HCT116 (cell line): ENCODE measurements around the gene CHRNB1. TPM values are rescaled to one million over a fixed set of nuclear protein-coding genes. Genes with fewer than 3 reads are reported as not detected.

ENCODE experiments used
- ATAC-seq: fragments of 200-7000 bp; cut with Tn5 transposase; 2 replicates; pipeline ENCODE4 v1.9.1; 2020; ENCODE audit warnings: mild to moderate bottlenecking, moderate library complexity
- BruUV-seq: library from RNA; stranded (reverse); fragments of 400-500 nt; replicated peaks from 2 replicates; lab custom pipeline; 2021; lab: Mats Ljungman, UMichigan
- CTCF ChIA-PET: fragments of 300-600 bp; sonication (Branson Sonifier 250); formaldehyde crosslinking; loops from one replicate; lab custom pipeline; 2021; ENCODE audit warnings: antibody characterized with exemption; lab: Charles Lee
- POLR2A ChIA-PET: fragments of 300-600, 350-600 bp; sonication (Branson Sonifier 250); formaldehyde crosslinking; loops from one replicate; lab custom pipeline; 2021; ENCODE audit warnings: antibody characterized with exemption; lab: Charles Lee
- RAD21 ChIA-PET, 2 experiments: fragments of 300-600 bp; sonication (Branson Sonifier 250); formaldehyde crosslinking; loops; one replicate each; lab custom pipeline; 2023; ENCODE audit warnings: low total read pairs in 2 of 2; ENCODE audit not compliant: uncharacterized antibody in 2 of 2, unreplicated experiment in 2 of 2, low non-redundant PET in 1 of 2; lab: Charles Lee
- DNase-seq: peaks from one replicate; pipeline ENCODE4 v3.0.0-alpha.2; 2010; ENCODE audit warnings: low read depth, low spot score
- H2AFZ ChIP-seq: fragments of 200-600 bp; shearing (Covaris generic), sonication (generic); 2 replicates; pipeline ENCODE4 v1.6.1; 2017; ENCODE audit warnings: low read depth, mixed run types, mixed read lengths, antibody characterized with exemption, low read length; ENCODE audit not compliant: poor library complexity, severe bottlenecking
- H3K27ac ChIP-seq: 2 replicates; pipeline ENCODE4 v1.5.1; 2012; ENCODE audit warnings: low read depth, low read length
- H3K27me3 ChIP-seq: fragments of 200-600 bp; sonication (generic); 2 replicates; pipeline ENCODE4 v1.6.1; 2016; ENCODE audit warnings: mixed run types, low read length, mixed read lengths; ENCODE audit not compliant: insufficient read depth
- H3K36me3 ChIP-seq, 2 experiments: fragments of 200-500 bp in 1 of 2; fragments of 200-600 bp in 1 of 2; sonication (Bioruptor generic) in 1 of 2; sonication (generic) in 1 of 2; 2 replicates each; pipeline versions ENCODE4 v1.5.1 to v1.6.1; 2014 to 2016; ENCODE audit warnings: low read length in 2 of 2, inconsistent platforms in 1 of 2, mixed read lengths in 1 of 2, mixed run types in 1 of 2; ENCODE audit not compliant: insufficient read depth in 2 of 2, control insufficient read depth in 1 of 2
- H3K4me1 ChIP-seq, 2 experiments: fragments of 200-600 bp in 1 of 2; sonication (generic) in 1 of 2; 2 replicates each; pipeline versions ENCODE4 v1.5.1 to v1.6.1; 2012 to 2017; ENCODE audit warnings: low read length in 2 of 2, inconsistent platforms in 1 of 2, mild to moderate bottlenecking in 1 of 2, mixed read lengths in 1 of 2, mixed run types in 1 of 2, moderate library complexity in 1 of 2; ENCODE audit not compliant: insufficient read depth in 2 of 2, control insufficient read depth in 1 of 2
- H3K4me2 ChIP-seq: fragments of 200-600 bp; sonication (generic); 2 replicates; pipeline ENCODE4 v1.6.1; 2017; ENCODE audit warnings: mixed run types, low read length, mixed read lengths
- H3K4me3 ChIP-seq, 2 experiments: fragments of 200-600 bp in 1 of 2; sonication (generic) in 1 of 2; replicated peaks in 1 of 2; 2 replicates each; pipeline ENCODE4 v1.5.1; 2011 to 2016; ENCODE audit warnings: low read length in 2 of 2, control low read depth in 1 of 2, low read depth in 1 of 2, mild to moderate bottlenecking in 1 of 2, mixed read lengths in 1 of 2, mixed run types in 1 of 2
- H3K79me2 ChIP-seq: fragments of 200-600 bp; sonication (generic); 2 replicates; pipeline ENCODE4 v1.6.1; 2017; ENCODE audit warnings: mild to moderate bottlenecking, mixed run types, low read length, moderate library complexity, mixed read lengths; ENCODE audit not compliant: insufficient read depth
- H3K9ac ChIP-seq: fragments of 200-600 bp; sonication (generic); 2 replicates; pipeline ENCODE4 v1.6.1; 2016; ENCODE audit warnings: low read length, mixed read lengths
- H3K9me2 ChIP-seq: fragments of 200-600 bp; sonication (generic), shearing (Covaris generic); 2 replicates; pipeline ENCODE4 v1.6.1; 2017; ENCODE audit warnings: mixed run types, mild to moderate bottlenecking, moderate library complexity; ENCODE audit not compliant: insufficient read depth
- H3K9me3 ChIP-seq, 2 experiments: fragments of 200-500 bp in 1 of 2; fragments of 200-600 bp in 1 of 2; sonication (Bioruptor generic) in 1 of 2; sonication (generic) in 1 of 2; 2 replicates each; pipeline ENCODE4 v1.6.1; 2014 to 2017; ENCODE audit warnings: low read length in 2 of 2, mixed read lengths in 2 of 2, inconsistent platforms in 1 of 2, low read depth in 1 of 2, mild to moderate bottlenecking in 1 of 2, mixed run types in 1 of 2, moderate library complexity in 1 of 2; ENCODE audit not compliant: control insufficient read depth in 1 of 2, insufficient read depth in 1 of 2
- H4K20me1 ChIP-seq: fragments of 200-600 bp; sonication (generic), shearing (Covaris generic); 2 replicates; pipeline ENCODE4 v1.6.1; 2017; ENCODE audit warnings: mixed run types, mild to moderate bottlenecking, moderate library complexity; ENCODE audit not compliant: insufficient read depth
- ATF3 ChIP-seq: IDR thresholded peaks from 2 replicates; pipeline ENCODE4 v1.6.1; 2012
- CBX3 ChIP-seq: IDR thresholded peaks from 2 replicates; pipeline ENCODE4 v1.6.1; 2012; ENCODE audit warnings: low read depth
- CEBPB ChIP-seq: IDR thresholded peaks from 2 replicates; pipeline ENCODE4 v1.6.1; 2012; ENCODE audit warnings: low read depth
- CTCF ChIP-seq, 3 experiments: fragments of 200-600 bp in 1 of 3; sonication (generic) in 1 of 3; IDR thresholded peaks in 2 of 3; conservative IDR thresholded peaks in 1 of 3; 2 replicates each; pipeline ENCODE4 v1.5.1; 2012 to 2017; ENCODE audit warnings: low read depth in 2 of 3, low read length in 2 of 3, antibody characterized with exemption in 1 of 3, borderline replicate concordance in 1 of 3, control low read depth in 1 of 3, mild to moderate bottlenecking in 1 of 3, mixed read lengths in 1 of 3, mixed run types in 1 of 3, moderate library complexity in 1 of 3; ENCODE audit not compliant: insufficient read depth in 1 of 3
- EGR1 ChIP-seq: IDR thresholded peaks from 2 replicates; pipeline ENCODE4 v1.6.1; 2012; ENCODE audit warnings: low read depth
- ELF1 ChIP-seq: IDR thresholded peaks from 2 replicates; pipeline ENCODE4 v1.6.1; 2012; ENCODE audit warnings: low read depth, borderline replicate concordance
- EZH2phosphoT487 ChIP-seq: fragments of 200-600 bp; IDR thresholded peaks from 2 replicates; pipeline ENCODE4 v1.6.1; 2018; ENCODE audit warnings: antibody characterized with exemption, borderline replicate concordance
- JUND ChIP-seq: IDR thresholded peaks from 2 replicates; pipeline ENCODE4 v1.6.1; 2012
- MAX ChIP-seq: IDR thresholded peaks from 2 replicates; pipeline ENCODE4 v1.6.1; 2012
- POLR2A ChIP-seq: IDR thresholded peaks from 2 replicates; pipeline ENCODE4 v1.7.0; 2011; ENCODE audit warnings: borderline replicate concordance; ENCODE audit not compliant: insufficient read depth, insufficient read length; ENCODE audit errors: extremely low read depth
- POLR2AphosphoS5 ChIP-seq: IDR thresholded peaks from 2 replicates; pipeline ENCODE4 v1.6.1; 2011; ENCODE audit warnings: mild to moderate bottlenecking, low read depth, low read length, moderate library complexity
- RAD21 ChIP-seq: IDR thresholded peaks from 2 replicates; pipeline ENCODE4 v1.6.1; 2012; ENCODE audit warnings: low read depth, mild to moderate bottlenecking
- SIN3A ChIP-seq: IDR thresholded peaks from 2 replicates; pipeline ENCODE4 v1.6.1; 2012; ENCODE audit warnings: low read depth
- SP1 ChIP-seq: IDR thresholded peaks from 2 replicates; pipeline ENCODE4 v1.6.1; 2012; ENCODE audit warnings: low read depth
- SRF ChIP-seq: IDR thresholded peaks from 2 replicates; pipeline ENCODE4 v1.6.1; 2012; ENCODE audit warnings: low read depth
- TCF7L2 ChIP-seq: IDR thresholded peaks from 2 replicates; pipeline ENCODE4 v1.7.0; 2011; ENCODE audit warnings: borderline replicate concordance, inconsistent platforms; ENCODE audit not compliant: insufficient read depth, insufficient read length; ENCODE audit errors: extremely low read depth
- YY1 ChIP-seq: IDR thresholded peaks from 2 replicates; pipeline ENCODE4 v1.6.1; 2011; ENCODE audit warnings: low read length, low read depth, moderate library complexity, mild to moderate bottlenecking; ENCODE audit not compliant: insufficient replicate concordance; ENCODE audit errors: extremely low read depth
- ZBTB33 ChIP-seq: IDR thresholded peaks from 2 replicates; pipeline ENCODE4 v1.6.1; 2011; ENCODE audit warnings: mild to moderate bottlenecking, low read length, moderate library complexity; ENCODE audit not compliant: insufficient replicate concordance; ENCODE audit errors: extremely low read depth
- ZFX ChIP-seq: fragments of 450-650 bp; IDR thresholded peaks from 2 replicates; pipeline ENCODE4 v1.6.1; 2017
- intact Hi-C: fragments of 100-400 bp; cut with micrococcal nuclease; formaldehyde crosslinking; loops from 2 replicates; pipeline ENCODE4 v1.10.0; 2022
- total RNA-seq: library from RNA; stranded (reverse); gene quantifications from one replicate; pipeline ENCODE4 v1.2.1, GENCODE V29; 2021; ENCODE audit not compliant: unreplicated experiment
- TF ChIP-seq, protein P1 (sequence below): IDR thresholded peaks from 2 replicates; pipeline ENCODE4 v1.6.1; 2012; ENCODE audit warnings: low read depth

The CHRNB1 gene
- total RNA-seq, 1 experiment from 2014 or later = 10.4 TPM

DNA sequence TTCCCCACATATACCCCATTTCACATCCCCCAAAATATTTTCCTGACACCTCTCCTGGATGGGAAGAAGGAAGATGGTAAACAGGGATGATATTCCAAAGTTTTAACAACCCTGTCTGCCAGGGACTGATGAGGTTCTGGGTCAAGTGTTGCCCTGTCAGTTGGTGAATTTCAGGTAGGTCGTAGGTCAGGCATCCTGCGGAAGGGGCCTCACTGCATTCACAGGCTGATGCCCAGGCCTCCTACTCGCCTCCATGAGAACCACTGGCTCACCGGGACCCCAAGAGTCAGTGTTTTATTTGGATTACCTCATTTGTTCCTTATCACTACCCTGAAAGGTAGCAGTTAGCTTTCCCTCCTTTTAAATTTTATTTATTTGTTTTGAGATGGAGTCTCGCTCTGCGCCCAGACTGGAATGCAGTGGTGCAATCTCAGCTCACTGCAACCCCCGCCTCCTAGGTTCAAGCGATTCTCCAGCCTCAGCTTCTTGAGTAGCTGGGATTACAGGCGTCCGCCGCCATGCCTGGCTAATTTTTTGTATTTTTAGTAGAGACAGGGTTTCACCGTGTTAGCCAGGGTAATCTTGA lies 24.0 kb downstream of the CHRNB1 start:
- DNase-seq (no peak), ATAC-seq (no peak)
- ChIA-PET POLR2A (no interaction called here), RAD21 (no interaction called here), CTCF (no interaction called here)
- no TSS peak for BruUV-seq
- H3K27me3 ChIP-seq = no peaks in the 10 kb centered on the region
- peaks cover 0 to 5% of the 10 kb centered on the region in 2 experiments; a peak in 1 of 4 replicates for H3K4me1 ChIP-seq
- peaks cover 4% of the 10 kb centered on the region; the same call in 1 of the 2 replicates for H3K79me2 ChIP-seq
- no peaks in the 10 kb centered on the region for H3K9me2 ChIP-seq
- H2AFZ ChIP-seq = no peak overlapping the region
- no peak overlapping the region for H3K4me3 ChIP-seq
- no peaks in the 10 kb centered on the region for H3K9me3 ChIP-seq
- no peak overlapping the region for H3K9ac ChIP-seq
- intact Hi-C loops = no loop called here
- no peaks in the 10 kb centered on the region; a peak in 1 of 4 replicates for H3K36me3 ChIP-seq
- H4K20me1 ChIP-seq = no peaks in the 10 kb centered on the region
- no peak for TF ChIP-seq EZH2phosphoT487
- no peak for TF ChIP-seq CTCF (IDR thresholded peaks at IDR 0.05 in 2 of 3, conservative IDR thresholded peaks at IDR 0.05 in 1 of 3; ENCODE audit: borderline replicate concordance in 1 of 3, insufficient read depth in 1 of 3, low read depth in 2 of 3, low read length in 2 of 3)
- no peak for TF ChIP-seq SIN3A
- no peak for TF ChIP-seq SP1
- no peak for TF ChIP-seq POLR2AphosphoS5
- TF ChIP-seq RAD21 = no peak
- TF ChIP-seq ELF1 = no peak
- TF ChIP-seq CBX3 = no peak
- no peak for TF ChIP-seq ZFX
- TF ChIP-seq SRF = no peak
- TF ChIP-seq, protein P1, sequence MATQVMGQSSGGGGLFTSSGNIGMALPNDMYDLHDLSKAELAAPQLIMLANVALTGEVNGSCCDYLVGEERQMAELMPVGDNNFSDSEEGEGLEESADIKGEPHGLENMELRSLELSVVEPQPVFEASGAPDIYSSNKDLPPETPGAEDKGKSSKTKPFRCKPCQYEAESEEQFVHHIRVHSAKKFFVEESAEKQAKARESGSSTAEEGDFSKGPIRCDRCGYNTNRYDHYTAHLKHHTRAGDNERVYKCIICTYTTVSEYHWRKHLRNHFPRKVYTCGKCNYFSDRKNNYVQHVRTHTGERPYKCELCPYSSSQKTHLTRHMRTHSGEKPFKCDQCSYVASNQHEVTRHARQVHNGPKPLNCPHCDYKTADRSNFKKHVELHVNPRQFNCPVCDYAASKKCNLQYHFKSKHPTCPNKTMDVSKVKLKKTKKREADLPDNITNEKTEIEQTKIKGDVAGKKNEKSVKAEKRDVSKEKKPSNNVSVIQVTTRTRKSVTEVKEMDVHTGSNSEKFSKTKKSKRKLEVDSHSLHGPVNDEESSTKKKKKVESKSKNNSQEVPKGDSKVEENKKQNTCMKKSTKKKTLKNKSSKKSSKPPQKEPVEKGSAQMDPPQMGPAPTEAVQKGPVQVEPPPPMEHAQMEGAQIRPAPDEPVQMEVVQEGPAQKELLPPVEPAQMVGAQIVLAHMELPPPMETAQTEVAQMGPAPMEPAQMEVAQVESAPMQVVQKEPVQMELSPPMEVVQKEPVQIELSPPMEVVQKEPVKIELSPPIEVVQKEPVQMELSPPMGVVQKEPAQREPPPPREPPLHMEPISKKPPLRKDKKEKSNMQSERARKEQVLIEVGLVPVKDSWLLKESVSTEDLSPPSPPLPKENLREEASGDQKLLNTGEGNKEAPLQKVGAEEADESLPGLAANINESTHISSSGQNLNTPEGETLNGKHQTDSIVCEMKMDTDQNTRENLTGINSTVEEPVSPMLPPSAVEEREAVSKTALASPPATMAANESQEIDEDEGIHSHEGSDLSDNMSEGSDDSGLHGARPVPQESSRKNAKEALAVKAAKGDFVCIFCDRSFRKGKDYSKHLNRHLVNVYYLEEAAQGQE = no peak
- TF ChIP-seq YY1 = no peak
- TF ChIP-seq EGR1 = no peak
- TF ChIP-seq ZBTB33 = no peak
- TF ChIP-seq TCF7L2 = no peak
- TF ChIP-seq POLR2A = no peak
- TF ChIP-seq CEBPB = no peak
- no peak for TF ChIP-seq MAX
- TF ChIP-seq JUND = no peak
- no peak for TF ChIP-seq ATF3
- no peak overlapping the region for H3K27ac ChIP-seq
- H3K4me2 ChIP-seq = no peak overlapping the region
